Caco-2 (cell line): ENCODE data around the gene GINS1. TPM values are rescaled to one million over a fixed set of nuclear protein-coding genes. Genes with fewer than 3 reads are reported as not detected.

Source experiments
- BruUV-seq: library from RNA; stranded (reverse); fragments of 400-500 nt; replicated peaks from 2 replicates; lab custom pipeline; 2021; lab: Mats Ljungman, UMichigan
- CTCF ChIA-PET: fragments of 300-600 bp; sonication (Branson Sonifier 250); formaldehyde crosslinking; loops from one replicate; lab custom pipeline; 2022; ENCODE audit warnings: antibody characterized with exemption; lab: Charles Lee
- POLR2A ChIA-PET: fragments of 300-600 bp; sonication (Branson Sonifier 250); formaldehyde crosslinking; loops from one replicate; lab custom pipeline; 2022; ENCODE audit warnings: antibody characterized with exemption; lab: Charles Lee
- DNase-seq, 2 experiments: peaks; one replicate each; pipeline versions ENCODE4 v3.0.0 to v3.0.0-alpha.2; 2020 to 2022
- H3K27me3 ChIP-seq: replicated peaks from 2 replicates; pipeline ENCODE4 v1.6.0; 2011; ENCODE audit warnings: low read length; ENCODE audit not compliant: control insufficient read depth, insufficient read depth
- H3K36me3 ChIP-seq: 2 replicates; pipeline ENCODE4 v1.5.1; 2011; ENCODE audit warnings: low read length; ENCODE audit not compliant: control insufficient read depth, insufficient read depth
- H3K4me1 ChIP-seq: fragments of 250-450 bp; sonication (Bioruptor Pico); 2 replicates; pipeline ENCODE4 v1.5.1; 2020; ENCODE audit warnings: mild to moderate bottlenecking
- H3K4me3 ChIP-seq: 2 replicates; pipeline ENCODE4 v1.5.1; 2011; ENCODE audit warnings: low read depth, mild to moderate bottlenecking, control low read depth, low read length
- H3K9me3 ChIP-seq: fragments of 250-450 bp; sonication (Bioruptor Pico); 2 replicates; pipeline ENCODE4 v1.5.1; 2020; ENCODE audit warnings: mild to moderate bottlenecking, moderate library complexity
- H3K27ac Mint-ChIP-seq: one replicate; pipeline ENCODE4 v1.8.0; 2022; ENCODE audit warnings: mixed read lengths; ENCODE audit not compliant: unreplicated experiment
- H3K27me3 Mint-ChIP-seq: one replicate; pipeline ENCODE4 v1.8.0; 2022; ENCODE audit warnings: mixed read lengths; ENCODE audit not compliant: insufficient read depth, unreplicated experiment
- H3K36me3 Mint-ChIP-seq: one replicate; pipeline ENCODE4 v1.8.0; 2022; ENCODE audit warnings: mild to moderate bottlenecking, mixed read lengths; ENCODE audit not compliant: insufficient read depth, unreplicated experiment
- H3K4me1 Mint-ChIP-seq: one replicate; pipeline ENCODE4 v1.8.0; 2022; ENCODE audit warnings: low read depth, mixed read lengths; ENCODE audit not compliant: unreplicated experiment
- H3K4me3 Mint-ChIP-seq: one replicate; pipeline ENCODE4 v1.8.0; 2022; ENCODE audit warnings: mild to moderate bottlenecking, moderate library complexity, mixed read lengths; ENCODE audit not compliant: unreplicated experiment
- H3K9me3 Mint-ChIP-seq: one replicate; pipeline ENCODE4 v1.8.0; 2022; ENCODE audit warnings: mixed read lengths; ENCODE audit not compliant: unreplicated experiment
- intact Hi-C: fragments of 100-400 bp; cut with micrococcal nuclease; formaldehyde crosslinking; loops from one replicate; pipeline ENCODE4 v1.10.0; 2022; ENCODE audit not compliant: unreplicated experiment
- total RNA-seq: library from RNA; stranded (reverse); gene quantifications from 2 replicates; pipeline ENCODE4 v1.2.3, GENCODE V29; 2022
- TF ChIP-seq, protein P1 (sequence below), 2 experiments: fragments of 200-600 bp in 1 of 2; IDR thresholded peaks; 1 replicate in 1 of 2; 2 replicates in 1 of 2; pipeline versions ENCODE4 v1.5.1 to v1.8.0; 2011 to 2022; ENCODE audit warnings: antibody characterized with exemption in 1 of 2, control low read depth in 1 of 2, inconsistent platforms in 1 of 2, low read depth in 1 of 2, low read length in 1 of 2, mild to moderate bottlenecking in 1 of 2, moderate library complexity in 1 of 2; ENCODE audit not compliant: insufficient read depth in 1 of 2, severe bottlenecking in 1 of 2, unreplicated experiment in 1 of 2

Gene GINS1
- total RNA-seq, 1 experiment from 2014 or later = 50.9 TPM

DNA sequence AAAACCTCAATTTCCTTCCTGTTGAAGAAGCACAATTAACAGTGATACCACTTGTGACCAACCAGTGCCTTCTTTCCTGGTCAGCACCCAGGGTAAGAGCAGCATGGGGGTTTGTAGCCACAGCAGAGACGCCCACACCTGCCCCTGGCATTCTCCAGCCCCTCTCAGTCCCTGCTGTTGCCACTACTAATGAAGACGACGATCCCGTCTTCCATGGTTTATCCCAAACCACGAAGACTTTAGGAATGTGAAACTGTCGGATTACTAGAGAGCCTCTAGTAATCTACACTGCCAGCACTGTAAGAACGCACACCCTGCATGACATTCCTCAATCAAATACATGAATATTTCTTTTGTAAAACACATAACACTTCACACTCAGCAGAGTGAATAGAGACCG is 60.0 kb downstream of the GINS1 start:
- no peak for DNase-seq
- intact Hi-C loops = loop anchor here (10.0 kb wide), 1 partner anchor 227 kb away; the partner anchor contains the start of gene ZNF337
- Histone ChIP-seq H3K9me3 (no peaks in the 10 kb centered on the region), H3K4me1 (peaks cover 4% of the 10 kb centered on the region; the same call in 1 of the 2 replicates), H3K27me3 (no peaks in the 10 kb centered on the region), H3K36me3 (no peaks in the 10 kb centered on the region), H3K4me3 (no peak overlapping the region)
- no peaks in the 10 kb centered on the region for H3K4me1 Mint-ChIP-seq
- H3K4me3 Mint-ChIP-seq = no peak overlapping the region
- TF ChIP-seq, protein P1, sequence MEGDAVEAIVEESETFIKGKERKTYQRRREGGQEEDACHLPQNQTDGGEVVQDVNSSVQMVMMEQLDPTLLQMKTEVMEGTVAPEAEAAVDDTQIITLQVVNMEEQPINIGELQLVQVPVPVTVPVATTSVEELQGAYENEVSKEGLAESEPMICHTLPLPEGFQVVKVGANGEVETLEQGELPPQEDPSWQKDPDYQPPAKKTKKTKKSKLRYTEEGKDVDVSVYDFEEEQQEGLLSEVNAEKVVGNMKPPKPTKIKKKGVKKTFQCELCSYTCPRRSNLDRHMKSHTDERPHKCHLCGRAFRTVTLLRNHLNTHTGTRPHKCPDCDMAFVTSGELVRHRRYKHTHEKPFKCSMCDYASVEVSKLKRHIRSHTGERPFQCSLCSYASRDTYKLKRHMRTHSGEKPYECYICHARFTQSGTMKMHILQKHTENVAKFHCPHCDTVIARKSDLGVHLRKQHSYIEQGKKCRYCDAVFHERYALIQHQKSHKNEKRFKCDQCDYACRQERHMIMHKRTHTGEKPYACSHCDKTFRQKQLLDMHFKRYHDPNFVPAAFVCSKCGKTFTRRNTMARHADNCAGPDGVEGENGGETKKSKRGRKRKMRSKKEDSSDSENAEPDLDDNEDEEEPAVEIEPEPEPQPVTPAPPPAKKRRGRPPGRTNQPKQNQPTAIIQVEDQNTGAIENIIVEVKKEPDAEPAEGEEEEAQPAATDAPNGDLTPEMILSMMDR (IDR thresholded peaks at IDR 0.05; ENCODE audit: insufficient read depth in 1 of 2, low read depth in 1 of 2, low read length in 1 of 2, severe bottlenecking in 1 of 2, unreplicated experiment in 1 of 2) = no peak
- no peak overlapping the region for H3K27ac Mint-ChIP-seq
- ChIA-PET CTCF (no interaction called here), POLR2A (no interaction called here)
- no peaks in the 10 kb centered on the region for H3K27me3 Mint-ChIP-seq
- H3K9me3 Mint-ChIP-seq = no peaks in the 10 kb centered on the region
- H3K36me3 Mint-ChIP-seq = peaks cover 11% of the 10 kb centered on the region
- BruUV-seq = no TSS peak

DNA sequence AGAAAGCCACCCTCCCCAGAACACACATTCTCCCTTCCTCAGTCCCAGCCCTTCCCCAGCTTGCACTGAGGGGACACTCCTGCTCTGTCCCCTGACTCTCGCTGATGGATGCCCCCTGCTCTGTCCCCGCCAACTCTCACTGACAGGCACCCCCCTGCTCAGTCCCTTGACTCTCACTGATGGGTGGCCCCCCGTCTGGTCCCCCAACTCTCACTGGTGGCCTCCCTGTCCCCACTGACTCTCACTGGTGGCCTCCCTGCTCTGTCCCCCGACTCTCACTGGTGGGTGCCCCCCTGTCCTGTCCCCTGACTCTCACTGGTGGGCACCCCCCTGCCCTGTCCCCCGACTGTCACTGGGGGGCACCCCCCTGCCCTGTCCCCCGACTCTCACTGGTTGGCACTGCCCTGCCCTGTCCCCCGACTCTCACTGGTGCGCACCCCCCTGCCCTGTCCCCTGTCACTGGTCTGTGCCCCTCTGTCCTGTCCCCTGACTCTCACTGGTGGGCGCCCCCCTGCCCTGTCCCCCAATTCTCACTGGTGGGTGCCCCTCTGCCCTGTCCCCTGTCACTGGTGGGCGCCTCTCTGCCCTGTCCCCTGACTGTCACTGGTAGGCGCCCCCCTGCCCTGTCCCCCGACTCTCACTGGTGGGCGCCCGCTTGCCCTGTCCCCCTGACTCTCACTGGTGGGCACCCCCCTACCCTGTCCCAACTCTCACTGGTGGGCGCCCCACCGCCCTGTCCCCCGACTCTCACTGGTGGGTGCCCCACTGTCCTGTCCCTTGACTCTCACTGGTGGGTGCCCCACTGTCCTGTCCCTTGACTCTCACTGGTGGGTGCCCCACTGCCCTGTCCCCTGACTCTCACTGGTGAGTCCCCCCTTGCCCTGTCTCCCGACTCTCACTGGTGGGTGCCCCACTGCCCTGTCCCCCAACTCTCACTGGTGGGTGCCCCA is 60.9 kb downstream of the GINS1 start:
- CTCF ChIA-PET = interaction anchor here (0.8 kb wide), 1 partner anchor 106 kb away, joined by 3 read pairs; no protein-coding TSS in a partner anchor
- H3K27me3 Mint-ChIP-seq = no peaks in the 10 kb centered on the region

DNA sequence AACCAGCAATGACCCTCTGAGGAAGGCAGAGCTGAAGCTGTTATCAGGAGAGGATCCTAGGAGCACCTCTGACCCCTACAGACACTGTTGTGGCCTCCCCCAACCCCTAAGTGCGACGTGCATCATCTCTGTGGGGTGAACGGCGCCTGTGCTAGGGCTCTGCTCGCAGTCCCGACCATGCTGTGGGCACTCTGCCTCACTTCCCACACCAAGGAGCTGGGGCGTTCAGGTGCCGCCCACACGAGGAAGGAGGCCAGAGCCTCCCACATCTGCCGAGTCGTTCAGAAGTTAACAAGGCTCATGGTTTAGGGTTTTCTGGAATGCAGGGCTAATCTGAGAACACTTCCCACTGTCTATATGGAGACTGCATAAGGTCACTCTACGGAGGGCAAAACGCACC is 62.1 kb downstream of the GINS1 start:
- Histone ChIP-seq H3K4me3 (no peak overlapping the region), H3K36me3 (no peaks in the 10 kb centered on the region), H3K4me1 (peaks cover 4% of the 10 kb centered on the region; the same call in 1 of the 2 replicates), H3K9me3 (no peaks in the 10 kb centered on the region), H3K27me3 (no peaks in the 10 kb centered on the region)
- intact Hi-C loops = loop anchor here (10.0 kb wide), 1 partner anchor 225 kb away; the partner anchor contains the start of gene ZNF337
- DNase-seq = no peak
- no peak overlapping the region for H3K27ac Mint-ChIP-seq
- no peaks in the 10 kb centered on the region for H3K4me1 Mint-ChIP-seq
- no peaks in the 10 kb centered on the region for H3K27me3 Mint-ChIP-seq
- TF ChIP-seq, protein P1 (IDR thresholded peaks at IDR 0.05; ENCODE audit: insufficient read depth in 1 of 2, low read depth in 1 of 2, low read length in 1 of 2, severe bottlenecking in 1 of 2, unreplicated experiment in 1 of 2) = no peak
- CTCF ChIA-PET = interaction anchor here (0.8 kb wide), 1 partner anchor 105 kb away, joined by 3 read pairs; no protein-coding TSS in a partner anchor
- H3K4me3 Mint-ChIP-seq = no peak overlapping the region
- no TSS peak for BruUV-seq
- no peaks in the 10 kb centered on the region for H3K9me3 Mint-ChIP-seq
- POLR2A ChIA-PET = no interaction called here
- peaks cover 6% of the 10 kb centered on the region for H3K36me3 Mint-ChIP-seq

More for the DNA sequence above, 60.9 kb downstream of the GINS1 start:
- no peaks in the 10 kb centered on the region for H3K9me3 ChIP-seq
- Mint-ChIP-seq H3K4me3 (no peak overlapping the region), H3K27ac (no peak overlapping the region), H3K36me3 (peaks cover 11% of the 10 kb centered on the region), H3K4me1 (no peaks in the 10 kb centered on the region), H3K9me3 (no peaks in the 10 kb centered on the region)
- POLR2A ChIA-PET = no interaction called here
- no peaks in the 10 kb centered on the region for H3K27me3 ChIP-seq
- intact Hi-C loops = loop anchor here (10.0 kb wide), 1 partner anchor 226 kb away; the partner anchor contains the start of gene ZNF337
- peaks cover 4% of the 10 kb centered on the region; the same call in 1 of the 2 replicates for H3K4me1 ChIP-seq
- H3K4me3 ChIP-seq = no peak overlapping the region
- TF ChIP-seq, protein P1 (IDR thresholded peaks at IDR 0.05; ENCODE audit: insufficient read depth in 1 of 2, low read depth in 1 of 2, low read length in 1 of 2, severe bottlenecking in 1 of 2, unreplicated experiment in 1 of 2) = no peak
- no TSS peak for BruUV-seq
- no peaks in the 10 kb centered on the region for H3K36me3 ChIP-seq
- DNase-seq = no peak
